ENCODE results near the gene C10orf71. TPM values are rescaled to one million over a fixed set of nuclear protein-coding genes. Genes with fewer than 3 reads are reported as not detected.

The C10orf71 gene
- polyA plus RNA-seq, 2 of the 4 experiments (the other 2 are of a cell fraction), result not detected

- no peaks in the 10 kb centered on the region for H3K4me1 ChIP-seq
- ATAC-seq (no peak), FAIRE-seq (no peak), DNase-seq (ENCODE audit: low read depth in 1 of 2, low spot score in 1 of 2) (no peak)
- CTCF ChIA-PET, result no interaction called here
- H3K4me2 ChIP-seq, result no peak overlapping the region
- 19% methylated on average over 5 of the region's 5 CpGs for WGBS (ENCODE audit: missing lambda C conversion rate)
- H3K4me3 ChIP-seq, result no peak overlapping the region
- no peaks in the 10 kb centered on the region for H3K9me3 ChIP-seq
- TF ChIP-seq CBX2 (IDR thresholded peaks at IDR 0.05; ENCODE audit: borderline replicate concordance, low read depth), result no peak
- no peak for TF ChIP-seq ESRRA (IDR thresholded peaks at IDR 0.05; ENCODE audit: borderline replicate concordance, low read length)
- no peak for TF ChIP-seq ELK1 (IDR thresholded peaks at IDR 0.05; ENCODE audit: low read depth, low read length)
- no peak for TF ChIP-seq REST (IDR thresholded peaks at IDR 0.05)
- no peak for TF ChIP-seq POLR2A (IDR thresholded peaks at IDR 0.05; ENCODE audit: low read length)
- POLR2A ChIA-PET, result no interaction called here
- H3K27ac ChIP-seq, result no peak overlapping the region
Measured at GRCh38 chr10:49330127-49330665, 31.2 kb downstream of the C10orf71 start.

- no peaks in the 10 kb centered on the region for H3K9me3 ChIP-seq
- DNase-seq (ENCODE audit: low read depth in 1 of 2, low spot score in 1 of 2) (no peak), ATAC-seq (no peak), FAIRE-seq (no peak)
- 0% methylated on average over 3 of the region's 3 CpGs for WGBS (ENCODE audit: missing lambda C conversion rate)
- POLR2A ChIA-PET, result no interaction called here
- no peak overlapping the region for H3K4me3 ChIP-seq
- no peak overlapping the region for H3K27ac ChIP-seq
- CTCF ChIA-PET, result no interaction called here
- TF ChIP-seq ESRRA (IDR thresholded peaks at IDR 0.05; ENCODE audit: borderline replicate concordance, low read length) (no peak), ZNF302 (CRISPR knock-in tag; IDR thresholded peaks at IDR 0.05) (no peak), RAD21 (conservative IDR thresholded peaks at IDR 0.05 in 1 of 2, IDR thresholded peaks at IDR 0.05 in 1 of 2) (no peak), ZFP36 (IDR thresholded peaks at IDR 0.05; ENCODE audit: borderline replicate concordance, partially characterized antibody) (no peak), TFCP2L1 (CRISPR knock-in tag; IDR thresholded peaks at IDR 0.05) (no peak), PBX3 (IDR thresholded peaks at IDR 0.05) (no peak), NPAS2 (CRISPR knock-in tag; IDR thresholded peaks at IDR 0.05; ENCODE audit: borderline replicate concordance) (no peak), CHD4 (IDR thresholded peaks at IDR 0.05; ENCODE audit: borderline replicate concordance) (no peak), ATOH8 (CRISPR knock-in tag; IDR thresholded peaks at IDR 0.05; ENCODE audit: low read depth) (no peak), HOXA7 (CRISPR knock-in tag; IDR thresholded peaks at IDR 0.05) (no peak), HOXB5 (CRISPR knock-in tag; IDR thresholded peaks at IDR 0.05) (no peak), RFX5 (IDR thresholded peaks at IDR 0.05) (no peak), POLR2AphosphoS2 (conservative IDR thresholded peaks at IDR 0.05; ENCODE audit: low read length) (no peak), RARB (CRISPR knock-in tag; IDR thresholded peaks at IDR 0.05) (no peak), PHF8 (IDR thresholded peaks at IDR 0.05; ENCODE audit: borderline replicate concordance, low read depth) (no peak), JUN (IDR thresholded peaks at IDR 0.05) (no peak), ELK1 (IDR thresholded peaks at IDR 0.05; ENCODE audit: low read depth, low read length) (no peak), EHMT2 (IDR thresholded peaks at IDR 0.05; ENCODE audit: low read depth) (no peak), USF2 (IDR thresholded peaks at IDR 0.05) (no peak)
- H3K4me1 ChIP-seq, result no peaks in the 10 kb centered on the region
- H3K4me2 ChIP-seq, result no peak overlapping the region
Measured at GRCh38 chr10:49331431-49331830, 32.5 kb downstream of the C10orf71 start.

All from A549 (cell line).